B cell (primary cell): ENCODE data around the gene IGF1R.

ENCODE experiments used
- EZH2 ChIP-seq: IDR thresholded peaks from 2 replicates; pipeline ENCODE4 v1.6.1; 2012; ENCODE audit warnings: borderline replicate concordance, low read depth, mild to moderate bottlenecking, moderate library complexity, low read length; ENCODE audit not compliant: insufficient read depth, poor library complexity, severe bottlenecking
- TF ChIP-seq, protein P1 (sequence below): fragments of 200-600 bp; IDR thresholded peaks from one replicate; pipeline ENCODE4 v1.8.0; 2022; ENCODE audit warnings: antibody characterized with exemption, mild to moderate bottlenecking

DNA sequence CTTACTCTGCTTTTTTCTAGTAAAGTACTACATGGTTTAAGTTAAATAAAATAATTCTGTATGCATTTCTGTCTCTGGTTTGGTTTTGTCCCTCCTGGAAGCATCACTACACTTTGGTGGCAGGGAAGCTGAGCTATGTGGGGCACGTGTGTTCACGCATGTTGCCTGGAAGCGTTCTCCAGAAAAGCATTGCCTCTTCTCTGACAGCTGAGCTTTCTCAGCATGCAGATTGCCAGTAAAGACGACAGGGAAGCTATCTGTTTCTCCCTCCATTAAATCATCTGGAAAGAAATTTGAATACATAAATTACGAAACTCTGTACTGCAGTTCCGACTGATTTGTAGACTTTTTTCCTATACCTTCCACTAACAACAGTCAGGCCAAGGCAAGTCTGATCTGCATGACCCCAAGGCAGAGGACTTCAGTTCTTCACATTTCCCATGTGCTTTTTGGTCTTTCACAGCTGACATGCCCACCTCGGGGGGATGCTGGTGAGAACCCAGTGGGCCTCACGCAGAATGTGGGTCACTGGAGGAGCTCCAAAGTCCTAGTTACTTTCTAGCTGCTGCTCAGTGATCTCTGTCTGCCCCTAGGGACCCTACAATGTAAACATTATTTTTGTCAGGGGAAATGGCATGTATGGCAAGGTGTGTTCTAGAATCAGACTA lies 316.3 kb downstream of the IGF1R start:
- TF ChIP-seq, protein P1, sequence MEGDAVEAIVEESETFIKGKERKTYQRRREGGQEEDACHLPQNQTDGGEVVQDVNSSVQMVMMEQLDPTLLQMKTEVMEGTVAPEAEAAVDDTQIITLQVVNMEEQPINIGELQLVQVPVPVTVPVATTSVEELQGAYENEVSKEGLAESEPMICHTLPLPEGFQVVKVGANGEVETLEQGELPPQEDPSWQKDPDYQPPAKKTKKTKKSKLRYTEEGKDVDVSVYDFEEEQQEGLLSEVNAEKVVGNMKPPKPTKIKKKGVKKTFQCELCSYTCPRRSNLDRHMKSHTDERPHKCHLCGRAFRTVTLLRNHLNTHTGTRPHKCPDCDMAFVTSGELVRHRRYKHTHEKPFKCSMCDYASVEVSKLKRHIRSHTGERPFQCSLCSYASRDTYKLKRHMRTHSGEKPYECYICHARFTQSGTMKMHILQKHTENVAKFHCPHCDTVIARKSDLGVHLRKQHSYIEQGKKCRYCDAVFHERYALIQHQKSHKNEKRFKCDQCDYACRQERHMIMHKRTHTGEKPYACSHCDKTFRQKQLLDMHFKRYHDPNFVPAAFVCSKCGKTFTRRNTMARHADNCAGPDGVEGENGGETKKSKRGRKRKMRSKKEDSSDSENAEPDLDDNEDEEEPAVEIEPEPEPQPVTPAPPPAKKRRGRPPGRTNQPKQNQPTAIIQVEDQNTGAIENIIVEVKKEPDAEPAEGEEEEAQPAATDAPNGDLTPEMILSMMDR: no peak
- no peak for TF ChIP-seq EZH2
